ENCODE data around the gene SERPINA5. TPM values are rescaled to one million over a fixed set of nuclear protein-coding genes. Genes with fewer than 3 reads are reported as not detected.

SERPINA5 gene
- polyA plus RNA-seq = 1 to 10 TPM in 2 of 4 donors, under 1 TPM in 1, not detected in 1; 0.54 to 8.6 (median 1.7) TPM
- long read RNA-seq, donor 1 = 0 reads
- long read RNA-seq, donor 2 = 0 reads
- long read RNA-seq, donor 3 = 0 reads
- long read RNA-seq, donor 4 = 0 reads
- long read RNA-seq, donor 5 = 0 reads
- long read RNA-seq, donor 6 = 0 reads
- long read RNA-seq, donor 7 = 0 reads
- long read RNA-seq, donor 8 = 0 reads
- long read RNA-seq, donor 9 = 0 reads
- long read RNA-seq, donor 10, partial matches to known transcripts = 0 of 1 reads
- long read RNA-seq, donor 10, other reads (novel, unspliced or antisense) = 0 of 1 reads

- Histone ChIP-seq H3K9me3 (ENCODE audit: control insufficient read depth in 2 of 2, insufficient read depth in 1 of 2, low read depth in 1 of 2, low read length in 1 of 2) (no peaks in the 10 kb centered on the region), H3K27ac (ENCODE audit: low read depth in 1 of 3, low read length in 2 of 3) (no peak within 1 kb of the TSS), H3K36me3 (ENCODE audit: control insufficient read depth in 3 of 3, insufficient read depth in 2 of 3, low read depth in 1 of 3, low read length in 3 of 3) (no peaks in the 10 kb centered on the region), H3K27me3 (ENCODE audit: control insufficient read depth in 3 of 3, insufficient read depth in 3 of 3, low read length in 3 of 3) (no peaks in the 10 kb centered on the region), H3K4me1 (ENCODE audit: control insufficient read depth in 3 of 3, insufficient read depth in 2 of 3, low read depth in 1 of 3, low read length in 2 of 3) (peaks cover 0 to 12% (median 0%) of the 10 kb centered on the region in 3 donors), H3K4me3 (ENCODE audit: low read depth in 1 of 3, low read length in 3 of 3) (no peak within 1 kb of the TSS)
- peak in 1 of 2 donors; percentile 24 for DNase-seq
- 49 to 73% (median 73%) methylated on average over 18 of the region's 18 CpGs for WGBS, 3 donors
- FAIRE-seq = no peak
Measured at GRCh38 chr14:94581127-94581999, at the start of gene SERPINA5. TSS of gene SERPINA5 (plus strand) at chr14:94581426. CDS start at chr14:94587363, 5,937 bp downstream.

- Histone ChIP-seq H3K4me1 (ENCODE audit: control insufficient read depth in 3 of 3, insufficient read depth in 2 of 3, low read depth in 1 of 3, low read length in 2 of 3) (no peaks in the 10 kb centered on the region), H3K27ac (ENCODE audit: low read depth in 1 of 3, low read length in 2 of 3) (no peak overlapping the region), H3K4me3 (ENCODE audit: low read depth in 1 of 3, low read length in 3 of 3) (no peak overlapping the region), H3K36me3 (ENCODE audit: control insufficient read depth in 3 of 3, insufficient read depth in 2 of 3, low read depth in 1 of 3, low read length in 3 of 3) (no peaks in the 10 kb centered on the region), H3K27me3 (ENCODE audit: control insufficient read depth in 3 of 3, insufficient read depth in 3 of 3, low read length in 3 of 3) (no peaks in the 10 kb centered on the region), H3K9me3 (ENCODE audit: control insufficient read depth in 2 of 2, insufficient read depth in 1 of 2, low read depth in 1 of 2, low read length in 1 of 2) (no peaks in the 10 kb centered on the region)
- DNase-seq = no peak
- FAIRE-seq = no peak
- 44 to 68% (median 61%) methylated on average over 2 of the region's 2 CpGs for WGBS, 3 donors
Measured at GRCh38 chr14:94532447-94532846, 48.8 kb upstream of the SERPINA5 start.

- Histone ChIP-seq H3K36me3 (ENCODE audit: control insufficient read depth in 3 of 3, insufficient read depth in 2 of 3, low read depth in 1 of 3, low read length in 3 of 3) (no peaks in the 10 kb centered on the region), H3K27me3 (ENCODE audit: control insufficient read depth in 3 of 3, insufficient read depth in 3 of 3, low read length in 3 of 3) (peaks cover 0 to 2% (median 0%) of the 10 kb centered on the region in 3 donors), H3K9me3 (ENCODE audit: control insufficient read depth in 2 of 2, insufficient read depth in 1 of 2, low read depth in 1 of 2, low read length in 1 of 2) (no peaks in the 10 kb centered on the region), H3K4me3 (ENCODE audit: low read depth in 1 of 3, low read length in 3 of 3) (no peak overlapping the region), H3K27ac (ENCODE audit: low read depth in 1 of 3, low read length in 2 of 3) (no peak overlapping the region), H3K4me1 (ENCODE audit: control insufficient read depth in 3 of 3, insufficient read depth in 2 of 3, low read depth in 1 of 3, low read length in 2 of 3) (peaks cover 0 to 6% (median 0%) of the 10 kb centered on the region in 3 donors)
- 72 to 73% (median 72%) methylated on average over 3 of the region's 3 CpGs for WGBS, 3 donors
- FAIRE-seq = no peak
- no peak for DNase-seq
Measured at GRCh38 chr14:94535506-94535905, 45.7 kb upstream of the SERPINA5 start.

DNA sequence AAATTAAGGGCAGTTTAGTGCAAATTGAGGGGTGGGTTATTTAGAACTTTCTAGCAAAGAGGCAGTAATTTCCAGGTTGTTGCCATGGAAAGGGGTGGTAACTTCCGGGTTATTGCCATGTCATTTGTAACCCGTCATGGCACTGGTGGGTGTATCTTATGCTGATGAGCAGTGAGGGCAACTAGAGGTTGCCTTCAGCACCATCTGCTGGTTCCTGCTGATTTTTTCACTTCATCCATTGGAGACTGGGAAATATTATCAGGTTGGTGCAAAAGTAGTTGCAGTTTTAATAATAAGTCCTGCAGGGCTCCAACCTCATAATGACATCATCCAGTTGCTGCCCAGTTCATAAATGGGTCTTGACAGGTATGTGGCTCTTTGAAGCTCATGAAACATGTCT is 44.4 kb upstream of the SERPINA5 start:
- FAIRE-seq (no peak), DNase-seq (peak in 1 of 2 donors; percentile 12)
- Histone ChIP-seq H3K4me1 (ENCODE audit: control insufficient read depth in 3 of 3, insufficient read depth in 2 of 3, low read depth in 1 of 3, low read length in 2 of 3) (peaks cover 0 to 12% (median 0%) of the 10 kb centered on the region in 3 donors), H3K27ac (ENCODE audit: low read depth in 1 of 3, low read length in 2 of 3) (no peak overlapping the region), H3K36me3 (ENCODE audit: control insufficient read depth in 3 of 3, insufficient read depth in 2 of 3, low read depth in 1 of 3, low read length in 3 of 3) (no peaks in the 10 kb centered on the region), H3K9me3 (ENCODE audit: control insufficient read depth in 2 of 2, insufficient read depth in 1 of 2, low read depth in 1 of 2, low read length in 1 of 2) (no peaks in the 10 kb centered on the region), H3K4me3 (ENCODE audit: low read depth in 1 of 3, low read length in 3 of 3) (no peak overlapping the region), H3K27me3 (ENCODE audit: control insufficient read depth in 3 of 3, insufficient read depth in 3 of 3, low read length in 3 of 3) (peaks cover 0 to 2% (median 0%) of the 10 kb centered on the region in 3 donors)
- 34 to 52% (median 51%) methylated on average over 2 of the region's 2 CpGs for WGBS, 3 donors

GRCh38 chr14:94538070-94538740 is 43.0 kb upstream of the SERPINA5 start:
- FAIRE-seq = no peak
- WGBS, 3 donors = 82 to 85% (median 82%) methylated on average over 6 of the region's 6 CpGs
- no peak overlapping the region for H3K27ac ChIP-seq (ENCODE audit: low read depth in 1 of 3, low read length in 2 of 3)

DNA sequence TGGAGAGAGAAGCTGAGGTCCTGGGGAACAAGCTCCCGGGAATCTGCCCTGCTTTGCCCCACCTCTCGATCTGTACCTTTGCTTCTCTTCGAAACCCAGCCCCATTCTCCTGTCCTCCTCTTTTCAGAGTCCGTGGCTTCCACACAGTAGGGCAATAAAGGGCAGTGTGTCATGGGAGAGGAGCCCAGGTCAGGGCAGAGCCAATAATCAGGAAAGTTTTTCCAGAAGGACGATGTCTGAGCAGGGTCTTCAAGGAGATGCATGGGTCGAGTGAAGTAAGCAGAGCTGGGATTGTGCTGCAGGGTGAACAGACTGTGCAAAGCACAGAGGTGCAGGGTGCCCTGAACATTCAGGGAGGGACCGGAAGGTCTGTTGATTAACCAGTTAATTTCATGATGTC is 42.0 kb upstream of the SERPINA5 start:
- Histone ChIP-seq H3K4me3 (ENCODE audit: low read depth in 1 of 3, low read length in 3 of 3) (no peak overlapping the region), H3K9me3 (ENCODE audit: control insufficient read depth in 2 of 2, insufficient read depth in 1 of 2, low read depth in 1 of 2, low read length in 1 of 2) (no peaks in the 10 kb centered on the region), H3K27me3 (ENCODE audit: control insufficient read depth in 3 of 3, insufficient read depth in 3 of 3, low read length in 3 of 3) (peaks cover 0 to 2% (median 0%) of the 10 kb centered on the region in 3 donors), H3K36me3 (ENCODE audit: control insufficient read depth in 3 of 3, insufficient read depth in 2 of 3, low read depth in 1 of 3, low read length in 3 of 3) (no peaks in the 10 kb centered on the region), H3K27ac (ENCODE audit: low read depth in 1 of 3, low read length in 2 of 3) (no peak overlapping the region), H3K4me1 (ENCODE audit: control insufficient read depth in 3 of 3, insufficient read depth in 2 of 3, low read depth in 1 of 3, low read length in 2 of 3) (peaks cover 0 to 18% (median 0%) of the 10 kb centered on the region in 3 donors)
- FAIRE-seq = no peak
- 73 to 77% (median 75%) methylated on average over 7 of the region's 7 CpGs for WGBS, 3 donors
- no peak for DNase-seq

More at GRCh38 chr14:94538070-94538740, 43.0 kb upstream of the SERPINA5 start:
- H3K4me1 ChIP-seq (ENCODE audit: control insufficient read depth in 3 of 3, insufficient read depth in 2 of 3, low read depth in 1 of 3, low read length in 2 of 3) = peaks cover 0 to 12% (median 0%) of the 10 kb centered on the region in 3 donors
- no peaks in the 10 kb centered on the region for H3K9me3 ChIP-seq (ENCODE audit: control insufficient read depth in 2 of 2, insufficient read depth in 1 of 2, low read depth in 1 of 2, low read length in 1 of 2)
- no peak for DNase-seq
- peaks cover 0 to 2% (median 0%) of the 10 kb centered on the region in 3 donors for H3K27me3 ChIP-seq (ENCODE audit: control insufficient read depth in 3 of 3, insufficient read depth in 3 of 3, low read length in 3 of 3)
- no peak overlapping the region for H3K4me3 ChIP-seq (ENCODE audit: low read depth in 1 of 3, low read length in 3 of 3)
- H3K36me3 ChIP-seq (ENCODE audit: control insufficient read depth in 3 of 3, insufficient read depth in 2 of 3, low read depth in 1 of 3, low read length in 3 of 3) = no peaks in the 10 kb centered on the region

- 14 to 29% (median 24%) methylated on average over 13 of the region's 13 CpGs for WGBS, 3 donors
- Histone ChIP-seq H3K9me3 (ENCODE audit: control insufficient read depth in 2 of 2, insufficient read depth in 1 of 2, low read depth in 1 of 2, low read length in 1 of 2) (no peaks in the 10 kb centered on the region), H3K36me3 (ENCODE audit: control insufficient read depth in 3 of 3, insufficient read depth in 2 of 3, low read depth in 1 of 3, low read length in 3 of 3) (no peaks in the 10 kb centered on the region), H3K27ac (ENCODE audit: low read depth in 1 of 3, low read length in 2 of 3) (peak overlapping the region in 1 of 3 donors; percentile 25), H3K4me3 (ENCODE audit: low read depth in 1 of 3, low read length in 3 of 3) (no peak overlapping the region), H3K27me3 (ENCODE audit: control insufficient read depth in 3 of 3, insufficient read depth in 3 of 3, low read length in 3 of 3) (peaks cover 0 to 2% (median 0%) of the 10 kb centered on the region in 3 donors), H3K4me1 (ENCODE audit: control insufficient read depth in 3 of 3, insufficient read depth in 2 of 3, low read depth in 1 of 3, low read length in 2 of 3) (peaks cover 0 to 18% (median 0%) of the 10 kb centered on the region in 3 donors)
- FAIRE-seq = no peak
- DNase-seq = peak; percentile 54 to 56
Measured at GRCh38 chr14:94540031-94540794, 41.0 kb upstream of the SERPINA5 start.

All from small intestine (tissue), 16 donors.